GM23338 (cell line): ENCODE measurements around the gene NPEPPS. TPM values are rescaled to one million over a fixed set of nuclear protein-coding genes. Genes with fewer than 3 reads are reported as not detected.

Experiments
- ATAC-seq: fragments of 200-7000 bp; cut with Tn5 transposase; 3 replicates; pipeline ENCODE4 v1.9.1; 2020
- DNase-seq: peaks from one replicate; pipeline ENCODE4 v3.0.0-alpha.2; 2015; ENCODE audit warnings: low spot score
- H2AFZ ChIP-seq: fragments of 200-600 bp; sonication (generic); 2 replicates; pipeline ENCODE4 v1.8.0; 2016; ENCODE audit warnings: antibody characterized with exemption, mild to moderate bottlenecking, moderate library complexity
- H3F3A ChIP-seq: fragments of 200-600 bp; sonication (generic); replicated peaks from 2 replicates; pipeline ENCODE4 v1.8.0; 2017; ENCODE audit warnings: antibody characterized with exemption, mixed run types, low read depth
- H3K27ac ChIP-seq: fragments of 200-600 bp; sonication (generic); 2 replicates; pipeline ENCODE4 v1.6.1; 2016; ENCODE audit warnings: low read depth
- H3K27me3 ChIP-seq: fragments of 200-600 bp; sonication (generic); 2 replicates; pipeline ENCODE4 v1.8.0; 2016; ENCODE audit warnings: mild to moderate bottlenecking, mixed run types, moderate library complexity; ENCODE audit not compliant: insufficient read depth
- H3K36me3 ChIP-seq: fragments of 200-600 bp; sonication (generic); 2 replicates; pipeline ENCODE4 v1.8.0; 2016; ENCODE audit warnings: mild to moderate bottlenecking; ENCODE audit not compliant: insufficient read depth
- H3K4me1 ChIP-seq: fragments of 200-600 bp; sonication (generic); 2 replicates; pipeline ENCODE4 v1.8.0; 2016; ENCODE audit warnings: mild to moderate bottlenecking, moderate library complexity; ENCODE audit not compliant: insufficient read depth
- H3K4me2 ChIP-seq: fragments of 200-600 bp; sonication (generic); 2 replicates; pipeline ENCODE4 v1.7.1; 2017; ENCODE audit warnings: mixed run types
- H3K4me3 ChIP-seq: fragments of 200-600 bp; sonication (generic); 2 replicates; pipeline ENCODE4 v1.6.1; 2016; ENCODE audit warnings: mixed run types
- H3K79me2 ChIP-seq: fragments of 200-600 bp; sonication (generic); replicated peaks from 2 replicates; pipeline ENCODE4 v1.8.0; 2017; ENCODE audit warnings: mild to moderate bottlenecking; ENCODE audit not compliant: insufficient read depth
- H3K9me2 ChIP-seq: fragments of 200-600 bp; sonication (generic); 2 replicates; pipeline ENCODE4 v1.8.0; 2017; ENCODE audit not compliant: insufficient read depth
- H4K20me1 ChIP-seq: fragments of 200-600 bp; sonication (generic); replicated peaks from 2 replicates; pipeline ENCODE4 v1.8.0; 2017; ENCODE audit warnings: mild to moderate bottlenecking; ENCODE audit not compliant: insufficient read depth
- H3K27ac Mint-ChIP-seq: 2 replicates; pipeline ENCODE4 v1.8.0; 2020; ENCODE audit warnings: inconsistent platforms, mild to moderate bottlenecking, moderate library complexity, mixed read lengths
- H3K27me3 Mint-ChIP-seq: 3 replicates; pipeline ENCODE4 v1.8.0; 2022; ENCODE audit warnings: low read depth, mild to moderate bottlenecking, moderate library complexity, mixed read lengths, inconsistent platforms; ENCODE audit not compliant: insufficient read depth, poor library complexity
- H3K36me3 Mint-ChIP-seq: 3 replicates; pipeline ENCODE4 v1.8.0; 2021; ENCODE audit warnings: low read depth, mild to moderate bottlenecking, inconsistent platforms, moderate library complexity, mixed read lengths
- H3K4me1 Mint-ChIP-seq: 3 replicates; pipeline ENCODE4 v1.8.0; 2020; ENCODE audit warnings: mild to moderate bottlenecking, inconsistent platforms, mixed read lengths
- H3K4me3 Mint-ChIP-seq: 3 replicates; pipeline ENCODE4 v1.8.0; 2021; ENCODE audit warnings: moderate library complexity, mild to moderate bottlenecking, inconsistent platforms, mixed read lengths
- H3K9me3 Mint-ChIP-seq: 3 replicates; pipeline ENCODE4 v1.8.0; 2020; ENCODE audit warnings: moderate library complexity, mild to moderate bottlenecking, inconsistent platforms, mixed read lengths
- EZH2 ChIP-seq: fragments of 200-600 bp; sonication (generic); IDR thresholded peaks from one replicate; pipeline ENCODE4 v1.8.0; 2017; ENCODE audit warnings: antibody characterized with exemption, mild to moderate bottlenecking, low read depth; ENCODE audit not compliant: unreplicated experiment
- EZH2phosphoT487 ChIP-seq: fragments of 200-600 bp; sonication (generic); IDR thresholded peaks from one replicate; pipeline ENCODE4 v1.8.1; 2018; ENCODE audit warnings: antibody characterized with exemption; ENCODE audit not compliant: unreplicated experiment
- JUNB ChIP-seq: IDR thresholded peaks from one replicate; pipeline ENCODE4 v1.6.1; 2016; ENCODE audit warnings: antibody characterized with exemption; ENCODE audit not compliant: unreplicated experiment
- NANOG ChIP-seq: IDR thresholded peaks from 2 replicates; pipeline ENCODE4 v1.6.1; 2016; ENCODE audit warnings: antibody characterized with exemption, borderline replicate concordance
- ZNF114 ChIP-seq: fragments of 250-450 bp; sonication (Bioruptor Pico); IDR thresholded peaks from 2 replicates; pipeline ENCODE4 v1.5.0; 2020; ENCODE audit warnings: mild to moderate bottlenecking, moderate library complexity
- polyA plus RNA-seq: library from polyadenylated mRNA; unstranded; fragments of >200 nt; fragmentation: Nextera tagmentation; extraction: Ambion mirVana; gene quantifications from 2 replicates; pipeline ENCODE4 v1.2.1, GENCODE V29; 2016
- total RNA-seq: library from RNA; depleted of rRNA; stranded (reverse); fragments of >200 nt; shearing (Covaris generic); gene quantifications from 2 replicates; pipeline ENCODE4 v1.2.3, GENCODE V29; 2014
- TF ChIP-seq, protein P1 (sequence below), 2 experiments: fragments of 200-600 bp in 1 of 2; sonication (generic) in 1 of 2; conservative IDR thresholded peaks; 2 replicates each; pipeline versions ENCODE4 v1.5.1 to v1.6.1; 2016 to 2017; ENCODE audit warnings: antibody characterized with exemption in 2 of 2, low read depth in 2 of 2, mild to moderate bottlenecking in 2 of 2, moderate library complexity in 1 of 2
- TF ChIP-seq, protein P2 (sequence below): IDR thresholded peaks from one replicate; pipeline ENCODE4 v1.6.1; 2018; ENCODE audit warnings: antibody characterized with exemption; ENCODE audit not compliant: unreplicated experiment

The NPEPPS gene
- total and polyA plus RNA-seq, 2 experiments from 2014 or later: 91.5 to 113 TPM

DNA sequence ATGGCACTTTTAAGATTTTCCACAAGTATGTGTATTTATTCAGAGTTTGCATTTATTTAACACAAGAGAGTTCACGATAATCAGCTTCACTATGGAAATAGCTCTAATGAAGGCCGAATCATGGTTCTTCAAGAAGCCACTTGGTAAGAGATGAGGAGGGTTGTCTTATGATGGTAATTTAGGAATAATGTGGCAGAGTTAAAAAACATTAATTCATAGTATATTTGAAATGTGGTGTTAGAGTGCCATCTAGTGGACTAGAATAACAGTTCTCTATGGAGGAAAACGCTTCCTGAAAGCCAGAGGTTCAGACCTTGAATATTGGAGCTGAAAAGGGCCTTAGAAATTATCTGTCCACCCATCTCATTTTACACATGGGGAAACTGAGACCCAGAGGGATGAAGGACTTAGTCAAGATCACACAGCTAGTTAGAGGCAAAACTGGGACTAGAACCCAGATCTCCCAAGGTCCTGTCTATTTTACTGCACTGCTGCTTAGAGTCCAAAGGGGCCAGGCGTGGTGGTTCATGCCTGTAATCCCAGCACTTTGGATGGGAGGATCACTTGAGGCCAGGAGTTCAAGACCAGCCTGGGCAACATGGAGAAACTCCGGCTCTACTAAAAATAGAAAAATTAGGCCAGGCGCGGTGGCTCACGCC is 85.0 kb downstream of the NPEPPS start:
- H3K4me1 ChIP-seq: no peaks in the 10 kb centered on the region
- H3K4me2 ChIP-seq: no peak overlapping the region
- TF ChIP-seq, protein P1, sequence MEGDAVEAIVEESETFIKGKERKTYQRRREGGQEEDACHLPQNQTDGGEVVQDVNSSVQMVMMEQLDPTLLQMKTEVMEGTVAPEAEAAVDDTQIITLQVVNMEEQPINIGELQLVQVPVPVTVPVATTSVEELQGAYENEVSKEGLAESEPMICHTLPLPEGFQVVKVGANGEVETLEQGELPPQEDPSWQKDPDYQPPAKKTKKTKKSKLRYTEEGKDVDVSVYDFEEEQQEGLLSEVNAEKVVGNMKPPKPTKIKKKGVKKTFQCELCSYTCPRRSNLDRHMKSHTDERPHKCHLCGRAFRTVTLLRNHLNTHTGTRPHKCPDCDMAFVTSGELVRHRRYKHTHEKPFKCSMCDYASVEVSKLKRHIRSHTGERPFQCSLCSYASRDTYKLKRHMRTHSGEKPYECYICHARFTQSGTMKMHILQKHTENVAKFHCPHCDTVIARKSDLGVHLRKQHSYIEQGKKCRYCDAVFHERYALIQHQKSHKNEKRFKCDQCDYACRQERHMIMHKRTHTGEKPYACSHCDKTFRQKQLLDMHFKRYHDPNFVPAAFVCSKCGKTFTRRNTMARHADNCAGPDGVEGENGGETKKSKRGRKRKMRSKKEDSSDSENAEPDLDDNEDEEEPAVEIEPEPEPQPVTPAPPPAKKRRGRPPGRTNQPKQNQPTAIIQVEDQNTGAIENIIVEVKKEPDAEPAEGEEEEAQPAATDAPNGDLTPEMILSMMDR (conservative IDR thresholded peaks at IDR 0.05; ENCODE audit: low read depth in 2 of 2): peak; percentile 62 to 85
- no peak for TF ChIP-seq EZH2phosphoT487
- Mint-ChIP-seq H3K27ac (no peak overlapping the region), H3K36me3 (peaks cover 60% of the 10 kb centered on the region), H3K4me1 (no peaks in the 10 kb centered on the region; the same call in 2 of the 3 replicates), H3K9me3 (no peaks in the 10 kb centered on the region), H3K27me3 (no peaks in the 10 kb centered on the region), H3K4me3 (no peak overlapping the region)
- no peaks in the 10 kb centered on the region; the same call in 1 of the 2 replicates for H4K20me1 ChIP-seq
- no peaks in the 10 kb centered on the region for H3K9me2 ChIP-seq
- H3K27ac ChIP-seq: no peak overlapping the region
- no peaks in the 10 kb centered on the region for H3K79me2 ChIP-seq
- H2AFZ ChIP-seq: no peak overlapping the region
- H3K36me3 ChIP-seq: peaks cover 42% of the 10 kb centered on the region
- H3K4me3 ChIP-seq: no peak overlapping the region
- DNase-seq (peak; percentile 77), ATAC-seq (peak; percentile 62)
- H3K27me3 ChIP-seq: no peaks in the 10 kb centered on the region
- peaks cover 4% of the 10 kb centered on the region; the same call in 1 of the 2 replicates for H3F3A ChIP-seq

DNA sequence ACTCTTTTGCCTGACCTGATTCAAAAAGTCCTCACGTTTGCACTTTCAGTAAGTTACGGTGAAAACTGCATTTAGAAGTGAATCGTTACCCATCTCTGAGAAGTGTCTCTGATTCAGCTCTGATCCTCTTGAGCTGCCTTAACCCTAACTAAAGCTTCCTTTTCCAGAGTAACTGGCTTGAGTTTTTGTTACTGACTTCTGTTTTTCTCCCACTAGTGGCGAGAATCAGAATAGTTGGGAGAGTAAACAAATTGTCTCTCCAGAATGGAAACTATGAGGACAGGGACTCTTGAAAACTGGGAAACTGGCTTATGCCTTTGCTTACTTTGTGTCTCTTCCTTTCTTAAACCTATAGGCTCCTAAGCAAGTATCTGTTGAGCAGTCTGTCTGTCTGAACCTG is 87.5 kb downstream of the NPEPPS start:
- Histone ChIP-seq H3F3A (peaks cover 4% of the 10 kb centered on the region; the same call in 1 of the 2 replicates), H3K27me3 (no peaks in the 10 kb centered on the region), H3K4me1 (0 out of 2 replicates have a peak, but pooled peaks cover 5% of the 10 kb centered on the region), H4K20me1 (no peaks in the 10 kb centered on the region; the same call in 1 of the 2 replicates), H3K36me3 (peaks cover 36% of the 10 kb centered on the region), H3K79me2 (no peaks in the 10 kb centered on the region), H3K9me2 (no peaks in the 10 kb centered on the region), H3K27ac (no peak overlapping the region), H3K4me3 (no peak overlapping the region), H3K4me2 (no peak overlapping the region), H2AFZ (no peak overlapping the region)
- Mint-ChIP-seq H3K4me1 (peaks cover 15% of the 10 kb centered on the region; the same call in 2 of the 3 replicates), H3K27me3 (no peaks in the 10 kb centered on the region), H3K27ac (no peak overlapping the region), H3K9me3 (no peaks in the 10 kb centered on the region), H3K36me3 (peaks cover 66% of the 10 kb centered on the region), H3K4me3 (no peak overlapping the region)
- ATAC-seq (no peak), DNase-seq (peak; percentile 59)
- TF ChIP-seq, protein P2, sequence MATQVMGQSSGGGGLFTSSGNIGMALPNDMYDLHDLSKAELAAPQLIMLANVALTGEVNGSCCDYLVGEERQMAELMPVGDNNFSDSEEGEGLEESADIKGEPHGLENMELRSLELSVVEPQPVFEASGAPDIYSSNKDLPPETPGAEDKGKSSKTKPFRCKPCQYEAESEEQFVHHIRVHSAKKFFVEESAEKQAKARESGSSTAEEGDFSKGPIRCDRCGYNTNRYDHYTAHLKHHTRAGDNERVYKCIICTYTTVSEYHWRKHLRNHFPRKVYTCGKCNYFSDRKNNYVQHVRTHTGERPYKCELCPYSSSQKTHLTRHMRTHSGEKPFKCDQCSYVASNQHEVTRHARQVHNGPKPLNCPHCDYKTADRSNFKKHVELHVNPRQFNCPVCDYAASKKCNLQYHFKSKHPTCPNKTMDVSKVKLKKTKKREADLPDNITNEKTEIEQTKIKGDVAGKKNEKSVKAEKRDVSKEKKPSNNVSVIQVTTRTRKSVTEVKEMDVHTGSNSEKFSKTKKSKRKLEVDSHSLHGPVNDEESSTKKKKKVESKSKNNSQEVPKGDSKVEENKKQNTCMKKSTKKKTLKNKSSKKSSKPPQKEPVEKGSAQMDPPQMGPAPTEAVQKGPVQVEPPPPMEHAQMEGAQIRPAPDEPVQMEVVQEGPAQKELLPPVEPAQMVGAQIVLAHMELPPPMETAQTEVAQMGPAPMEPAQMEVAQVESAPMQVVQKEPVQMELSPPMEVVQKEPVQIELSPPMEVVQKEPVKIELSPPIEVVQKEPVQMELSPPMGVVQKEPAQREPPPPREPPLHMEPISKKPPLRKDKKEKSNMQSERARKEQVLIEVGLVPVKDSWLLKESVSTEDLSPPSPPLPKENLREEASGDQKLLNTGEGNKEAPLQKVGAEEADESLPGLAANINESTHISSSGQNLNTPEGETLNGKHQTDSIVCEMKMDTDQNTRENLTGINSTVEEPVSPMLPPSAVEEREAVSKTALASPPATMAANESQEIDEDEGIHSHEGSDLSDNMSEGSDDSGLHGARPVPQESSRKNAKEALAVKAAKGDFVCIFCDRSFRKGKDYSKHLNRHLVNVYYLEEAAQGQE: no peak
- TF ChIP-seq NANOG: no peak
- TF ChIP-seq EZH2: no peak
- TF ChIP-seq EZH2phosphoT487: no peak
- TF ChIP-seq, protein P1 (conservative IDR thresholded peaks at IDR 0.05; ENCODE audit: low read depth in 2 of 2): peak; percentile 20 to 48; a peak in 3 of 4 replicates
- TF ChIP-seq ZNF114 (CRISPR knock-in tag): no peak
- no peak for TF ChIP-seq JUNB
